ENCODE data around the gene MAVS.
"Not testable (repeated sequence)": the region's sequence is repeated elsewhere in the genome, so short reads cannot be mapped to it uniquely, and the experiment has no call there.

Gene MAVS

GRCh38 chr20:3878921-3879274, 32.3 kb downstream of the MAVS start:
- in situ Hi-C loops (cut with MboI; ENCODE audit: low sequenced_read_pairs) = not testable (repeated sequence)

- in situ Hi-C loops (cut with MboI; ENCODE audit: low sequenced_read_pairs) = no loop called here
Observed at GRCh38 chr20:3885715-3886114, 39.1 kb downstream of the MAVS start.

DNA sequence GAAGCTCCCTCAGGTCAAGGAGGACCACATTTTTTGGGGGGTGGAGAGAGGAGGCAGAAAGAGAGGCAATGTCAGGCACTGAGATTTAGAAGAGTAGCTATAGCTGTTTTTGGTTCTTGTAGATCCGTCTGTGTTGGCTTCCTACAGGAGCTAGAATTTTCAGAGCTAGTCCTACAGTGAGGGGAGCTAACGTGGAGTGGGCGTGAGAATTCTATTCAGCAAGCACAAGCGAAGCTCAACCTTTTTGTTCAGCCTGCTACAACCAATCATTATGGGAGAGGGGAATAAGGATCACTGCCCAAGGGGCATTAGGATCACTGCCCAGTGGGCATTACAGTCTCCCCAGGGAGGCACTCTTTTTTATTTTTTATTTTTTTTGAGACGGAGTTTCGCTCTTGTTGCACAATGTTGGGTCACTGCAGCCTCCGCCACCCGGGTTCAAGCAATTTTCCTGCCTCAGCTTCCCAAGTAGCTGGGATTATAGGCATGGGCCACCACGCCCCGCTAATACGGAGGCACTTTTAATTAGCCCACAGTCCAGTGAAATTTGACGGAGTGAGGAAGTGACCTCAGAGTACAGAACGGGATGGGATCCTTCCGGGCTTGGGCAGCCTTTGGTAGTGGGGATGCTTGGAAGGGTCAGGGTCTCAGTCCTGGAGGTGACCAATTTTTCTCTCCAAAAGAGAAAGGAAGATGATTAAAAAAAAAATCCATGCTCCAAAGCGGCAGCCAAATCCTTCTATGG, 41.4 kb downstream of the MAVS start:
- in situ Hi-C loops (cut with MboI; ENCODE audit: low sequenced_read_pairs) = no loop called here

DNA sequence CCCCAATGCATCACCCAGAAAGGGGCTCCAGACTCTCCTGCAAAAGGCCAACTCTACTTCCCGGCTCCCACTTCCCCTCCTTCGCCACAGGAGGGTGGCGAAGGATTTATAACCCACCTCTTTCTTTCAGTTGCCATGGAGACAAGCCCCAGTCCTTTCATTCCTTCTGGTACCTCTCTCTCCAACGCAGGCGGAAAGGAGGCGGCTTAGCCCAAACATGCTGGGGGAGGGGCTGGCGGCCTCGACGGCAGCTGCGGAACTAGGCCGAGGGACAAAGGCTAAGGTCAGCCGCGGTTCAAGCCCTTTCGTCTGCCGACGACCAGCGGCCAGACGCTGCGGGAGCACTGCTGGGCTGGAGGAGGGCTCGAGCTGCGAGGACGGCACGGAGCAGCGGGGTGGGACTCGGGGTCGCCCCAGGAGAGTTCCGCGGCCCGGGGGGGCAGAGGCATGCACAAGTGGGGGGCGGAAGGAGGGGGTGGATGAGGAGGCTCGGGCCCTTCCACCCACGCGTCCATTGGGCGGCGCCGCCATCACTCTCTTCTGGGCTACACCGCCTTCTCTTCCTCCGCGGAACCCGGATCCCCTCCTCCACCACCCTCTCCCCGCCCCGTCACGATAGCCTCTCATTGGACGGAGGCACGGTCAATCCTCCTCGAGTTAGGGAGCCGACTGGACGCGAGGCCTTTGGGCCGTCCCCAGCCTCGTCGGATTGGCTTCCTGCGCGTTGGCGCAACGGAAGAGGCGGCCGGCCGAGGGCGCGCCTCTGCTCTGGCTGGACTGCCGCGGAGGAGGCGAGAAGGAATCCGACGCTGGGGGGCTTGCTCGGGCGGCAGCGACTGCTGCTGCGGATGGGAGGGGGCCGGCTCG, 42.2 kb downstream of the MAVS start, which contains the start of gene PANK2:
Gene PANK2, plus strand, starts transcription at position 766 of the 867 bp plus-strand sequence.
- in situ Hi-C loops (cut with MboI; ENCODE audit: low sequenced_read_pairs) = no loop called here

GRCh38 chr20:3889489-3890397, 43.1 kb downstream of the MAVS start:
- in situ Hi-C loops (cut with MboI; ENCODE audit: low sequenced_read_pairs) = no loop called here

DNA sequence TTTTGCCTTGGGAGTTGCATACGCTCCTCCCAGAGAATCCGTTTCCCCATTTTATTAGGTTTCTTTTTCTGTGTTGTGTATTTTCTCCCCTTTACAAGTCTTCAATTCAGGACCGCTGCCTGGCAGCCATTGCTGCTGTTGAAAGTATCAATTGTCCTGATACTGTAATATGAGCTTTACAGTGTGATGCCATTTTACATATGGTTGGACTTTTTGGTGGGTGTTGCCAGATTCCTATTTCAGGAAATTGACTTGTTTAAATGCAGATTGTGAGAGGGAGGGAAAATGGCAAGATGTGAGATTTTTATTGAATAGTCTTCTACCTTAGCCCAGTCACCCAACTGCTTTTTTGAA, 43.7 kb downstream of the MAVS start:
- in situ Hi-C loops (cut with MboI; ENCODE audit: low sequenced_read_pairs) = no loop called here

DNA sequence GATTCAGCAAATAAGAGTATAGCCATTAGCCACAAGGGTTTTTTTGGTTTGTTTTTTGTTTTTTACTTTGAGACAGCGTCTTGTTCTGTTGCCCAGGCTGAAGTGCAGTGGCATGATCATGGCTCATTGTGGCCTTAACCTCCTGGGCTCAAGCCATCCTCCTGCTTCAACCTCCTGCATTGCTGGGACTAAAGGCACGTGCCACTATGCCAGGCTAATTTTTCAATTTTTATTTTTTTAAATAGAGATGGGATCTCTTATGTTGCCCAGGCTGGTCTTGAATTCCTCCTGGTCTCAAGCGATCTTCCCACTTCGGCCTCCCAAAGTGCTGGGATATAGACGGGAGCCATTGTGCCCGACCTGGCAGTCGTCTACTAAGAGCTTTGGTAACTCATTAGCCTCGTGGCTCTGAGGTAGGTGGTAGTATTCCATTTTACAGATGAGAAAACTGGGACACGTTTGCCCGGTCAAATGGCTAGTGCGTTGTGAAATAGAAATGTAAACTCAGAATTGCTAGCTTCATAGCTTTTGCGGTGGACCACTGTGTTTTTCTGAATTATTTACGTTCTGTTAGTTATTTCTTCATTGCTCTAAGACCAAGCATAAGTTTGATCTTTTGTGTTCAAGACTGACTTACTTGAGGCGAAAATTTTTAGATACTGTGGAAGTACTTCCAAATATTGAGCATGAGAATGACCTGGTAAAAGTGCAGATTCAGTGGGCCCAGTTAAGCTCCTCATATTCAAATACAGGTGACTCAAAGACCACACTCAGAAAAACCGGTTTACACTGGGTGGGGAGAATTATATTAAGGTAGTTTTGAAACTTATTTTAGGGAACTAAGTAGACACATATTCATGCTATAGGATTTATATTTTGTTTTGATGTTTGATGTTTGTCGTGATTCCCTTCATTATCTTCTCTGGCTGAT, 44.6 kb downstream of the MAVS start:
- in situ Hi-C loops (cut with MboI; ENCODE audit: low sequenced_read_pairs) = no loop called here

DNA sequence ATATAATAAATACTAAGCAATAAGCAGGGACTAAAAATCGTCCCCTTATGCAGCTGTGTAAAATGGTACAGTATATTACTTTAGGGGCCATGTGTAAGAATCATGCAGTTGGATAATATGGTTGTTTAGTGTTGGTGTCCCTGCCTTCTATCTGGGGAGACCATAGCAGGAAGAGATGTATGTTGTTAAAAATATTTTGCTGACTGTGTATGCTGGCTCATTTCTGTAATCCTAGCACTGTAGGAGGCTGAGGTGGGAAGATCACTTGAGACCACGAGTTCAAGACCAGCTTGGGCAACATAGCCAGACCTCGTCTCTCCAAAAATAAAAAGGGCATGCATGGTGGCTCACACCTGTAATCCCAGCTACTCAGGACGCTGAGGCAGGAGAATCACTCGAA, 48.2 kb downstream of the MAVS start:
- in situ Hi-C loops (cut with MboI; ENCODE audit: low sequenced_read_pairs) = no loop called here

- in situ Hi-C loops (cut with MboI; ENCODE audit: low sequenced_read_pairs) = no loop called here
Observed at GRCh38 chr20:3896302-3896701, 49.7 kb downstream of the MAVS start.

DNA sequence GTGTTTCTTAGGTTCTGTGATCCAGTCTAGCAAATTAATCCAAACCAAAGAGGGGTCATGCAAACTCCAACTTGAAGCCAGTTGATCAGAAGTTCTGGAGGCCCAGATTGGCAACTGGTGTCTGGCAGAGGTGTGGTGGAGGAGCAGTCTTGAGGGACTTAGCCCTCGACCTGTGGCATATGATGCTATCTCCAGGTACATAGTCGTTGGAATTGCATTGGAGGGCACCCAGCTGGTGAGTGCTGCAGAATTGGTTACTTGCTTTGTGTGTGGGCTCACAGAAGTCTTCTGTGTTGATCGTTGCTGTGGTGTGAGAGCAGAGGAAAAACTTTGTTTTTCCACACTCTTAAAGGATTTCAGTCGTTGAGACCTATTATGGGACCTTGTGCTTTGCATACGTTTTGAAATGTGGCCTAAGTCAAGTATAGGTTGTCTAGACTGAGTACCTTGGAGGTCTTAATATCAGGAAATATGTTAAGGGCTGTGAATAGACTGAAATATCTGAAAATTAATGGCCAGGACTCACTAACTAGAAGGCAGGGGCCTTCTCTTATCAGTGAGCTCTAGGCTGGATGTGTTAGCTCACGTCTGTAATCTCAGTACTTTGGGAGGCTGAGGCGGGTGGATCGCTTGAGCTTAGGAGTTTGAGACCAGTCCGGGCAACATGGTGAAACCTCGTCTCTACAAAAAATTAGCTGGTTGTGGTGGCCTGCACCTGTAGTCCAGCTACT, 50.4 kb downstream of the MAVS start:
- in situ Hi-C loops (cut with MboI; ENCODE audit: low sequenced_read_pairs) = no loop called here

DNA sequence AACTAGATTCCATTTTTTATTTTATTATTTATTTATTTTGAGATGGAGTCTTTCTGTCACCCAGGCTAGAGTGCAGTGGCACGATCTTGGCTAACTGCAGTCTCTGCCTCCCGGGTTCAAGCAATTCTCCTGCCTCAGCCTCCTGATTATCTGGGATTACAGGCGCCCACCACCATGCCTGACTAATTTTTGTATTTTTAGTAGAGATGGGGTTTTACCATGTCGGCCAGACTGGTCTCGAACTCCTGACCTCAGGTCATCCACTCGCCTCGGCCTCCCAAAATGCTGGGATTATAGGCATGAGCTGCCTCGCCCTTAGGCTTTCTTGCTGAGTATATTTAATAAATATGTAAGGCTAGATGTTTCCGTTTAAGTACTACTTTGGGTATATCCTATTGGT, 51.5 kb downstream of the MAVS start:
- in situ Hi-C loops (cut with MboI; ENCODE audit: low sequenced_read_pairs) = not testable (repeated sequence)

DNA sequence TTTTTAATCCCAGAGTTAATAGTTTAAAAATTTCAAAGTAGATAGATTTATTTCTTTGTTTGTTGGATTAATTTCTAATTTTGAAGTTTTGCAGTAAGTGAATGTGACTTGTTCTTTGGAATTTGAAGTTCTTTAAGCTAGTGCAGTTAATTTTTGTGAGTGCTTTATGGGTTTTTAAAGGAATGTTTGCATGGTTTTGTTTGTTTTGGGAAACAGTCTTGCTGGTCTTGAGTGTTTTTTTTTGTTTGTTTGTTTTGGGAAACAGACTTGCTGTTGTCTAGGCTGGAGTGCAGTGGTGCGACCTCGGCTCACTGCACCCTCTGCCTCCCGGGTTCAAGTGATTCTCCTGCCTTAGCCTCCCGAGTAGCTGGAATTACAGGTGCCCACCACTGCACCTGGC, 52.0 kb downstream of the MAVS start:
- in situ Hi-C loops (cut with MboI; ENCODE audit: low sequenced_read_pairs) = no loop called here

DNA sequence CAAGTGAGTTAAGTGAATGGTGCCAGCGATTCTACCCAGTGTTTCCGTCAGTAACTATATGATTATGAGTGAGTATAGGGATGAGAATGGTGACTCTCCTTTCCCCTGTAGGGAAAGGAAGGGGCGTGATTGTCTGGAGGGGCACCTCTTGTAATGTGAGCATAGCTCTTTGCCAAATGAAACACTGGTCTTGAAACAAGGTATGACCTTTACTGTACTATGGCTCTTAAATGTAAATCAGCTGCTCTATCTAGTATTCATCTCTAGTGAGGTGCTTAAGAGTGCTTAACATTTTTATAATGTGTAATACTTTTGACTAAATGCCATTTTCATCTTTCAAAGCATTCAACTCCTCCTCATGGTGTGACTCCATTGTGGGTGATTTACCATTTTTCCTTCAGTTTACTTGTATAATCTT, 53.6 kb downstream of the MAVS start:
- in situ Hi-C loops (cut with MboI; ENCODE audit: low sequenced_read_pairs) = no loop called here

- in situ Hi-C loops (cut with MboI; ENCODE audit: low sequenced_read_pairs) = no loop called here
Observed at GRCh38 chr20:3901028-3901705, 54.5 kb downstream of the MAVS start.

DNA sequence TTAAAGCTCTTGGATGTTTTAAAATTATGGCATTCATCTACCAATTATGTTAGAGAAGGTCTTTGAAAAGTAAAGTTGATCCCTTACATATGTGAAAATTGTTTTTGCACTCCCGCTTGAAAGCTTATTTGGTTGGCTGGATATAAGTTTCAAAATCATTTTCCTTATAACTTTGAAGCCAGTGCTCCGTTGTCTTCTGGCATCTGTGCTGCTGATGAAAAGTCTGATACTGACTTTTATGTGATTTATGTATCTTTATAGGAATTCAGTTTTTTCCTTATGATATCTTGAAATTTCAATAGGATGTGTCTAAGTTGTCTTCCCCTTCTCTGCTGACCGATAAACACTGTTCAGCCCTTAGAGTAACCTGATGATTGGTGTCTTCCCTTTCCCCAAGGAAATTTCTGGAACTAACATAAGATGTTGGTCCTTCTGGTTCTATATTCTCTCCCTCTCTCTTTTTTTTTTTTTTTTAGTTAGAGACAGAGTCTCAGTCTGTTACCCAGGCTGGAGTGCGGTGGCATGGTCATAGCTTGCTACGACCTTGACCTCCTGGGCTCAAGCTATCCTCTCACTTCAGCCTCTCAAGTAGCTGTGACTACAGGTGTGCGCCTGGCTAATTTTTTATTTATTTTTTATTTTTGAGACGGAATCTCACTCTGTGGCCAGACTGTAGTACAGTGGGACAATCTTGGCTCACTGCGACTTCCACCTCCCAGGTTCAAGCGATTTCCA, 55.2 kb downstream of the MAVS start:
- in situ Hi-C loops (cut with MboI; ENCODE audit: low sequenced_read_pairs) = no loop called here

- in situ Hi-C loops (cut with MboI; ENCODE audit: low sequenced_read_pairs) = no loop called here
Observed at GRCh38 chr20:3902446-3902845, 55.8 kb downstream of the MAVS start.

GRCh38 chr20:3904224-3904623, 57.6 kb downstream of the MAVS start:
- in situ Hi-C loops (cut with MboI; ENCODE audit: low sequenced_read_pairs) = no loop called here

- in situ Hi-C loops (cut with MboI; ENCODE audit: low sequenced_read_pairs) = no loop called here
Observed at GRCh38 chr20:3904857-3905256, 58.2 kb downstream of the MAVS start.
